LNCAP (cell line): ENCODE measurements around the gene RERE.

ENCODE experiments used
- TF ChIP-seq, protein P1 (sequence below): fragments of 450-650 bp; IDR thresholded peaks from 2 replicates; pipeline ENCODE4 v1.5.1; 2017; ENCODE audit warnings: mild to moderate bottlenecking

RERE gene

GRCh38 chr1:8693107-8693506 lies 124.3 kb downstream of the RERE start:
- TF ChIP-seq, protein P1, sequence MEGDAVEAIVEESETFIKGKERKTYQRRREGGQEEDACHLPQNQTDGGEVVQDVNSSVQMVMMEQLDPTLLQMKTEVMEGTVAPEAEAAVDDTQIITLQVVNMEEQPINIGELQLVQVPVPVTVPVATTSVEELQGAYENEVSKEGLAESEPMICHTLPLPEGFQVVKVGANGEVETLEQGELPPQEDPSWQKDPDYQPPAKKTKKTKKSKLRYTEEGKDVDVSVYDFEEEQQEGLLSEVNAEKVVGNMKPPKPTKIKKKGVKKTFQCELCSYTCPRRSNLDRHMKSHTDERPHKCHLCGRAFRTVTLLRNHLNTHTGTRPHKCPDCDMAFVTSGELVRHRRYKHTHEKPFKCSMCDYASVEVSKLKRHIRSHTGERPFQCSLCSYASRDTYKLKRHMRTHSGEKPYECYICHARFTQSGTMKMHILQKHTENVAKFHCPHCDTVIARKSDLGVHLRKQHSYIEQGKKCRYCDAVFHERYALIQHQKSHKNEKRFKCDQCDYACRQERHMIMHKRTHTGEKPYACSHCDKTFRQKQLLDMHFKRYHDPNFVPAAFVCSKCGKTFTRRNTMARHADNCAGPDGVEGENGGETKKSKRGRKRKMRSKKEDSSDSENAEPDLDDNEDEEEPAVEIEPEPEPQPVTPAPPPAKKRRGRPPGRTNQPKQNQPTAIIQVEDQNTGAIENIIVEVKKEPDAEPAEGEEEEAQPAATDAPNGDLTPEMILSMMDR, result no peak

DNA sequence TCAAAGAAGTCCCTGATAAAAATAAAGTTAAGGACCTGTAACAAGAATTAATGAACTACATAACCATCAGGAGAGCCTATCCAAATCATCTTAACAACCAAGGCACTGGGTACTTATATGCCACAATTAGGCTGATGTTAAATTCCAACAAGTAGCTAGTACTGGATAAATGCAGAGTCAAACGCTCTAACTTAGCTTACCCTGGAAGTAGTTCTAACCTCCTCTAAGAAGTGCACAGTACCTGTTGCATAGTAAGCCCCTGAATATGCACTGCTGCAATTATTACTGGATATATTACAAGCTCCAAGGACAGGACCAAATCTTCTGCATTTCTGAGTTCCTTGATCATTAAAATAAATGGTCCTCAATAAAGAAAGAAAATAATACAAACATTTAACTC lies 125.8 kb downstream of the RERE start:
- TF ChIP-seq, protein P1, result no peak

GRCh38 chr1:8690253-8690525 lies 127.3 kb downstream of the RERE start:
- TF ChIP-seq, protein P1, result no peak

GRCh38 chr1:8689431-8690252 lies 127.8 kb downstream of the RERE start:
- TF ChIP-seq, protein P1, result no peak

DNA sequence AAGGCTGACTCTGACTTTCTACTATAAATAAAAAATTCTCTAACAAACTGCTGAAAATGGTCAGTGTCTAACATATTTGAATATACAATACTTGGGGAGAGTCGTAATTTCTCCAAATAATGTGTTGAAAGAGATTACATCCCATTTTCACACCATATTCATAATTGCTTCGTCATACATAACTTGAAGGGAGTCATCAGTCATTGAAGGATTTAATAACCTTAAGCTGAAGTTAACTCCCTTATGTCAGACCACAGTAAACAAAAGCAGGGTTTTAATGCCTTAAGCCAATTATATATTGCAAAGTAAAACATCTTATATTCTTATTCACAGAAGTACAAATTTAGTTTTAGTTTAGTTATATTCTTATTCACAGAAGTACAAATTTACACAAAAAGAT lies 129.9 kb downstream of the RERE start:
- TF ChIP-seq, protein P1, result no peak

- TF ChIP-seq, protein P1, result no peak
These were observed 130.4 kb downstream of the RERE start for GRCh38 chr1:8687039-8687438.

DNA sequence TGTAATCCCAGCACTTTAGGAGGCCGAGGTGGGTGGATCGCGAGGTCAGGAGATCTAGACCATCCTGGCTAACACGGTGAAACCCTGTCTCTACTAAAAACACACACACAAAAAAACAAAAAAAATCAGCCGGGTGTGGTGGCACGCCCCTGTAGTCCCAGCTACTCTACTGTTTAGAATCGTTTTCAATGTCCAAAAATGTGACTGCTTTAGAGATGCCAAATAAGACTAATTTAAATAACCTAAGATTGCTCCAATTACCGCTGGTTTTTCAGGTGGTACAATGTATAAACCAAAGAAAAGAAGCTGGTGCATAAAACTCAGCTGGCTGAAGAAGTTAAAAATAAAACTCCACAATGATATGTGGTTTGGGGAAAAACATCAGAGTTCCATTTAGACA lies 132.0 kb downstream of the RERE start:
- TF ChIP-seq, protein P1, result no peak

- TF ChIP-seq, protein P1, result no peak
These were observed 132.8 kb downstream of the RERE start for GRCh38 chr1:8684590-8684989.
